ENCODE results near the gene CMTM5.

CMTM5 gene

DNA sequence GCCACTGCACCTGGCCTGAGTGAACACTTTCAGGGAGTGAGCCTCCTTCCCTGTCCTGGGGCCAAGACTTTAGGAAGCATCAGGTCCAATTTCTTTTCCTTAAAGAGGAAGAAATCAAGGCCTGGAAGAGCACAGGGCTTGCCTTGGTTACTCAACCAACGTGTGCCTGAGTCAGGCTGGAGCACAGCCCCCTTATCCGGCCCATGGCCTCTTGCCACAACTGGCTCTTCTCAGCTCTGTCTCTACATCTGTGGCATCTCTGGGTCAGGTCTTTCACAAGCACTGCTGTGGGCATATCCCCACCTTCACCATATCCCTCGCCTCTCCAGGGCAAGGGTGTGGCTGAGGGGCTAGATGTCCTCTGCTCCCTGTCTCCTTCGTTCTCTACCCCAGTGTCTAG lies 24.4 kb downstream of the CMTM5 start:
- Mint-ChIP-seq H3K4me1 (peaks cover 6% of the 10 kb centered on the region), H3K9me3 (no peaks in the 10 kb centered on the region), H3K4me3 (no peak overlapping the region), H3K36me3 (ENCODE audit: low read depth) (no peaks in the 10 kb centered on the region), H3K27me3 (ENCODE audit: low read depth) (peaks cover 12% of the 10 kb centered on the region), H3K27ac (no peak overlapping the region)
- no peak for TF ChIP-seq CTCF (IDR thresholded peaks at IDR 0.05; ENCODE audit: unreplicated experiment in 3 of 3)

GRCh38 chr14:23402296-23403138 lies 25.7 kb downstream of the CMTM5 start:
- H3K36me3 Mint-ChIP-seq (ENCODE audit: low read depth), result no peaks in the 10 kb centered on the region
- no peak overlapping the region for H3K4me3 Mint-ChIP-seq
- peaks cover 12% of the 10 kb centered on the region for H3K27me3 Mint-ChIP-seq (ENCODE audit: low read depth)
- H3K4me1 Mint-ChIP-seq, result peaks cover 6% of the 10 kb centered on the region
- TF ChIP-seq CTCF (IDR thresholded peaks at IDR 0.05; ENCODE audit: unreplicated experiment in 3 of 3), result no peak
- no peak overlapping the region for H3K27ac Mint-ChIP-seq
- no peaks in the 10 kb centered on the region for H3K9me3 Mint-ChIP-seq

- no peak overlapping the region for H3K4me3 Mint-ChIP-seq
- H3K27me3 Mint-ChIP-seq (ENCODE audit: low read depth), result peaks cover 12% of the 10 kb centered on the region
- H3K4me1 Mint-ChIP-seq, result peaks cover 6% of the 10 kb centered on the region
- no peak for TF ChIP-seq CTCF (IDR thresholded peaks at IDR 0.05; ENCODE audit: unreplicated experiment in 3 of 3)
- no peaks in the 10 kb centered on the region for H3K9me3 Mint-ChIP-seq
- no peak overlapping the region for H3K27ac Mint-ChIP-seq
- H3K36me3 Mint-ChIP-seq (ENCODE audit: low read depth), result no peaks in the 10 kb centered on the region
Measured at GRCh38 chr14:23403139-23403438, 26.2 kb downstream of the CMTM5 start.

GRCh38 chr14:23403908-23404307 lies 27.1 kb downstream of the CMTM5 start:
- H3K9me3 Mint-ChIP-seq, result no peaks in the 10 kb centered on the region
- peaks cover 6% of the 10 kb centered on the region for H3K4me1 Mint-ChIP-seq
- no peak for TF ChIP-seq CTCF (IDR thresholded peaks at IDR 0.05; ENCODE audit: unreplicated experiment in 3 of 3)
- H3K4me3 Mint-ChIP-seq, result no peak overlapping the region
- H3K36me3 Mint-ChIP-seq (ENCODE audit: low read depth), result no peaks in the 10 kb centered on the region
- H3K27ac Mint-ChIP-seq, result no peak overlapping the region
- H3K27me3 Mint-ChIP-seq (ENCODE audit: low read depth), result peaks cover 15% of the 10 kb centered on the region

DNA sequence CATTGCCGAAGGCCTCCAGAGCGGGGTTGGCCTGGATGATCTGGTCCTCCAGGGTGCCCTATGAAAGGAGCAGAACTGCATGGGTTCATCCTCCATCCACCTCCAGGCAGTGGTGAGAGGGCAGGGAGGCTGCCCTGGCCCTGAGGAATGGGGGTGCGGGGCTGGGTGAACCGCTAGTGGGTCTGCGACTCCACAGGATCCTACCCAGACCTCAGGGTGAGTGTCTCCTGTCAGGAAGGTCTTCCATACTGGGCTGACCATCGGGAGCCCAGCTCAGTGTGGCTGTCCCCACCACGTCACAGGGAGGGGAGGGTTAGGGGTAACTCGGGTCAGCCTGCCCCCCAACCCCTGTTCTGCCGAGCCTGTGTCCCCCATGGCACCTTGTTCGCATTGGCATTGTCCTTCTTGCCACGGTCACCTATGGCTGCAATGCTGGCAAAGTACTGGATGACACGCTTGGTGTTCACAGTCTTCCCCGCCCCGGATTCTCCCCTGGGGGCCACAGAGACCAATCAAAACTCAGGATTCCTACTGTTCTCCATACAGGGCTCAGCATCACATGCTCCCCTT lies 27.6 kb downstream of the CMTM5 start:
- Mint-ChIP-seq H3K4me1 (peaks cover 5% of the 10 kb centered on the region), H3K4me3 (no peak overlapping the region), H3K27me3 (ENCODE audit: low read depth) (peaks cover 15% of the 10 kb centered on the region), H3K27ac (no peak overlapping the region), H3K9me3 (no peaks in the 10 kb centered on the region), H3K36me3 (ENCODE audit: low read depth) (no peaks in the 10 kb centered on the region)
- TF ChIP-seq CTCF (IDR thresholded peaks at IDR 0.05; ENCODE audit: unreplicated experiment in 3 of 3), result no peak

DNA sequence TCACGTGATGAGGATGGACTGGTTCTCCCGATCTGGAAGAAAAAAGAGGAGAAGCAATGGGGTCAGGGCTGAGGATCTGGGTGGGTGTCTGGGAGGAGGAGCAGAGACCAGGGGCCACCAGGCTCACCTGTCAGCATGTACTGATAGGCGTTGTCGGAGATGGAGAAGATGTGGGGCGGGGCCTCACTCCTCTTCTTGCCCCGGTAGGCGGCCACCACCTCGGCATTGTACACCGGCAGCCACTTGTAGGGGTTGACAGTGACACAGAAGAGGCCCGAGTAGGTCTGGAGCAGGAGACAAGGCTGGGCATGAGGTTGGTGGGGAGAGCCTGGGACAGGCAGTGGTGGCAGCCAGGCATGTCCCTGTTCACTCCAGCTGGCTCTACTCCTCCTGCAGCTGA lies 28.2 kb downstream of the CMTM5 start:
- H3K4me3 Mint-ChIP-seq, result no peak overlapping the region
- H3K27ac Mint-ChIP-seq, result no peak overlapping the region
- H3K9me3 Mint-ChIP-seq, result no peaks in the 10 kb centered on the region
- H3K27me3 Mint-ChIP-seq (ENCODE audit: low read depth), result peaks cover 15% of the 10 kb centered on the region
- no peaks in the 10 kb centered on the region for H3K4me1 Mint-ChIP-seq
- TF ChIP-seq CTCF (IDR thresholded peaks at IDR 0.05; ENCODE audit: unreplicated experiment in 3 of 3), result no peak
- no peaks in the 10 kb centered on the region for H3K36me3 Mint-ChIP-seq (ENCODE audit: low read depth)

Measured in nephron (organoid).